ENCODE measurements around the gene ADGRA1.

The ADGRA1 gene

DNA sequence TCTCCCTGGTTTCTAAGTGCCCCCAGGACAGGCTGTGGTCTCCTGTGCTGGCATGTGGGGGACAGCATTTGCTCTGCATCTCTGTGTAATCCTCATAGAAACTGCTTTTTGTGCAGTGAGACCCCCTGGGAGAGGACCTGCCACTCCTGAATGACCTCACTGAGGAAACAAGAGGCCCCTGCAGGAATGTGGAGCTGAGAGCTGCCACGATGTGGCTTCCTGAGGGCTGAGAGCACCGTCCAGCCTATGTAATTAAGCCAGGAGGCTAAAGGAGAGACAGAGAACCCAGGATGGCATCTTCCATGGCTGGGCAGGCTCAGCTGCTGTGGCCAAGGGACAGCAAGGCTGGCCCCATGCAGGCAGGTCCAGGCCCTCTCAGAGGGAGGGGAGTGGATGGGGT is 32.3 kb upstream of the ADGRA1 start:
- TF ChIP-seq TAF1 (IDR thresholded peaks at IDR 0.05; ENCODE audit: low read depth, low read length) (no peak), SPI1 (IDR thresholded peaks at IDR 0.05; ENCODE audit: low read depth, low read length) (no peak), POLR2A (IDR thresholded peaks at IDR 0.05; ENCODE audit: low read depth, low read length) (no peak), POLR2AphosphoS5 (IDR thresholded peaks at IDR 0.05; ENCODE audit: low read depth, low read length) (no peak), POU2F2 (IDR thresholded peaks at IDR 0.05; ENCODE audit: low read depth, low read length) (no peak), PAX5 (IDR thresholded peaks at IDR 0.05; ENCODE audit: insufficient read depth, low read length, severe bottlenecking) (no peak)
- FAIRE-seq (no peak), DNase-seq (ENCODE audit: insufficient read length, low spot score) (no peak)

DNA sequence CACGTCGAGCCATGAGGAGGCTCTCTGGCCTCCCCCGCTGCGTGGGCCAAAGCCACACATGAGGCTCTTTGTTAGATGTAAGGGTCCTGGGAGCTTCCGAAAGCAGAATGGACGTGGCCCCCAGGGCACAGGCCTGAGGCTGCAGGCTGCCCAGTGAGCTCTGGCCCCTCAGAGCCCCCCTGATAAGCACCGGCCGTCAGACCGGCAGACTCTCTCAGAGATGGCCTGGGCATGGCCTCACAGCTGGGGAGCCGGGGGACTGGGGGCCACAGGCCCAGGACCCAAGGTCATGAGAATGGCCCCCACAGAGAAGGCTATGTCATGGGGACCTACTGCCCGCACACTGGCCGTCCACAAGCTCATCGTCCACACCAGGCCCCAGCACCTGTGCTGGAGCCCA is 31.7 kb upstream of the ADGRA1 start:
- FAIRE-seq, result no peak
- TF ChIP-seq SPI1 (IDR thresholded peaks at IDR 0.05; ENCODE audit: low read depth, low read length) (no peak), POLR2AphosphoS5 (IDR thresholded peaks at IDR 0.05; ENCODE audit: low read depth, low read length) (no peak), TAF1 (IDR thresholded peaks at IDR 0.05; ENCODE audit: low read depth, low read length) (no peak), POU2F2 (IDR thresholded peaks at IDR 0.05; ENCODE audit: low read depth, low read length) (no peak), PAX5 (IDR thresholded peaks at IDR 0.05; ENCODE audit: insufficient read depth, low read length, severe bottlenecking) (no peak), POLR2A (IDR thresholded peaks at IDR 0.05; ENCODE audit: low read depth, low read length) (no peak)
- no peak for DNase-seq (ENCODE audit: insufficient read length, low spot score)

DNA sequence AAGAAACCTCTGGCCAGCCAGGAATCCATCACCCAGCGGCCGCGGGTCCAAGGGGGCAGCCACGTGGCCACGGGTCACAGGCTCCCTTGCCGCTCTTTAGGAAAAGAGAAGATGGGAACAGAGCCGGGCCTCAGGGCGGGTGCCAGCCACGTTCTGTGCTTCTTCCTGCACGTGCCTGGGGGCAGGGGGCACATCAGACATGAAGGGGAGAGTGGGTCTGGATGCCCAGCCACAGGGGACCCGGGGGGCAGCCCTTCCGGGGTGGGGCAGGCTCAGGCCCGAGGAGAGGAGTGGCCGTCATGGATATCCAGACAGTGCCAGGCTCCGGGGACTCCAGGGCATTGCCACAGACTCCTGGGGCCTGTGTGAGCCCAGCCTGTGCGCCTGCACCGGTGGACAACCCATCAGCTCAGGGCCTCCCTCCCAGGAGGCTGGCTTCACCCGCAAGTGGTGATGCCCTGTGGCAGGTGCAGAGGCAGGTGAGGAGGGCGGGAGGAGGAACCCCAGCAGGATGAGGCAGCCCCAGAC is 31.0 kb upstream of the ADGRA1 start:
- no peak for TF ChIP-seq SPI1 (IDR thresholded peaks at IDR 0.05; ENCODE audit: low read depth, low read length)
- no peak for TF ChIP-seq POLR2A (IDR thresholded peaks at IDR 0.05; ENCODE audit: low read depth, low read length)
- TF ChIP-seq POLR2AphosphoS5 (IDR thresholded peaks at IDR 0.05; ENCODE audit: low read depth, low read length), result no peak
- TF ChIP-seq POU2F2 (IDR thresholded peaks at IDR 0.05; ENCODE audit: low read depth, low read length), result no peak
- FAIRE-seq (no peak), DNase-seq (ENCODE audit: insufficient read length, low spot score) (no peak)

DNA sequence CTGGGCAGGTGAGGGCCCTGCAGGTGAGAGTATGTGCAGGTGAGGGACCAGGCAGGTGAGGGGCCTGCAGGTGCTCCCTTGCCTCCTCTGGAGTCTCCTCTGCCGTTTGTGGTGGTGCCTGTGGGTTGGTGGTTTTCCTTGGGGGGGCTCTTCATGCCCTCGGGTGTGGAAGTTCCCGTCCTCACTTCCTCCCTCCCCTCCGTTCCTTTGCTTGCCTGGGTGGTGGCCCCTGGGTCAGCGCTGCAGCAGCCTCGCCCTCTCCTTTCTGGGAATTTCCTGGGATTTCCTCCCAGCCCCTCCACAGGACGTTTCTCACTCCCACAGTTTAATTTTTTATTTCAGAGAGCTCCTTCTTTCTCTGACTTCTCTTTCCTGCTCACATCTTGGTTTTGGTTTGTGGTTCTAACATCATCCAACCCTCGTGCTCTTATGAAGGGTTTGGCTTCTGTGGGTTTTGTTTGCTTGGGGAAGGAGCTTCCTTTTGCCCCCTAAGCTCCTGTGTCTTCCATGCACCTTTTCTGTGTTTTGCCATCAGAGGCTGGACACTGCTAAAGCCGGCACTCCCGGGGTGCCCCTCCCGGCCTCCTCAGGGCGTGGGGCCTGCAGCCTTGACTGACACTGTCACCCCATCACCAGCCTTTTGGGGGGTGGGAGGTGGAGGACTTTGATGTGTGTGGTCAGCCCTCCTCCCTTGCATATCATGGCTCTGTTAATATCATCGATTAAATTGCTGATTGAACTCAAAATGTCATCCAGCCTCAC is 29.2 kb upstream of the ADGRA1 start:
- TF ChIP-seq POLR2AphosphoS5 (IDR thresholded peaks at IDR 0.05; ENCODE audit: low read depth, low read length) (no peak), PAX5 (IDR thresholded peaks at IDR 0.05; ENCODE audit: insufficient read depth, low read length, severe bottlenecking) (no peak), POU2F2 (IDR thresholded peaks at IDR 0.05; ENCODE audit: low read depth, low read length) (no peak), POLR2A (IDR thresholded peaks at IDR 0.05; ENCODE audit: low read depth, low read length) (no peak)
- no peak for DNase-seq (ENCODE audit: insufficient read length, low spot score)
- no peak for FAIRE-seq

DNA sequence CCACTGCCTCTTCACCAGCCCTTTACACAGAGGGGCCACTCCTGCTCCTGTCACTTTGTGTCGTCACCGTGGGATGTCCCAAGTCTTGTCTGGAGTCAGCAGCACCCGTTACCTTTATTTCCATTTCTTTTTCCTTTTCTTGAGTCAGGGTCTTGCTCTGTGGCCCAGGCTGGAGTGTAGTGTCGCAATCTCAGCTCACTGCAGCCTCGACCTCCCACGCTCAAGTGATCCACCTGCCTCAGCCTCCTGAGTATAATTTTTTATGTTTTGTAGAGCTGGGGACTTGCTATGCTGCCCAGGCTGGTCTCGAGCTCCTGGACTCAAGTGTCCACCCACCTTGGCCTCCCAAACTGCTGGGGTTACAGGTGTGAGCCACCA is 28.6 kb upstream of the ADGRA1 start:
- FAIRE-seq, result no peak
- no peak for TF ChIP-seq SPI1 (IDR thresholded peaks at IDR 0.05; ENCODE audit: low read depth, low read length)
- TF ChIP-seq POLR2AphosphoS5 (IDR thresholded peaks at IDR 0.05; ENCODE audit: low read depth, low read length), result no peak
- no peak for TF ChIP-seq POU2F2 (IDR thresholded peaks at IDR 0.05; ENCODE audit: low read depth, low read length)
- no peak for TF ChIP-seq PAX5 (IDR thresholded peaks at IDR 0.05; ENCODE audit: insufficient read depth, low read length, severe bottlenecking)
- no peak for TF ChIP-seq POLR2A (IDR thresholded peaks at IDR 0.05; ENCODE audit: low read depth, low read length)
- no peak for TF ChIP-seq TAF1 (IDR thresholded peaks at IDR 0.05; ENCODE audit: low read depth, low read length)

DNA sequence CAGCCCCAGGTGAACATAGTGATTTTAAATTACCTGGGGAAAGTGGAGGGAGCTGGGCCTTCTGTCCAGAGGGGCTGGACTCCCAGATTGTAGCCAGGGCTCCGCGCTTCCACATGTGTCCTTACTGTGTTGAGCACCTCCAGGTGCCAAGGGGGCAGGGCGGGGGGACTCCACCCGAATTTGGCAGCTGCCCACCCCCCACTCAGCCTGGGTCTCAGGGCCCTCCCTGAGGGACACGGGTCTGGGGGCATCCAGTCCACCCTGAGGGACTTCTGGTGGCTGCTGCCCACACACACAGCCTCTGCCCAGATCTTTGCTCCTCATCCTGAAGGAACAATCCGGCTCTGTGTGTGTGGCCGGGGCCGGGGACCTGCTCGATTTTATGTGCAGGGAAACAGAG is 28.2 kb upstream of the ADGRA1 start:
- DNase-seq (ENCODE audit: insufficient read length, low spot score) (no peak), FAIRE-seq (no peak)
- TF ChIP-seq SPI1 (IDR thresholded peaks at IDR 0.05; ENCODE audit: low read depth, low read length), result no peak
- no peak for TF ChIP-seq POLR2AphosphoS5 (IDR thresholded peaks at IDR 0.05; ENCODE audit: low read depth, low read length)

More for the DNA sequence above, 28.6 kb upstream of the ADGRA1 start:
- DNase-seq (ENCODE audit: insufficient read length, low spot score), result no peak

DNA sequence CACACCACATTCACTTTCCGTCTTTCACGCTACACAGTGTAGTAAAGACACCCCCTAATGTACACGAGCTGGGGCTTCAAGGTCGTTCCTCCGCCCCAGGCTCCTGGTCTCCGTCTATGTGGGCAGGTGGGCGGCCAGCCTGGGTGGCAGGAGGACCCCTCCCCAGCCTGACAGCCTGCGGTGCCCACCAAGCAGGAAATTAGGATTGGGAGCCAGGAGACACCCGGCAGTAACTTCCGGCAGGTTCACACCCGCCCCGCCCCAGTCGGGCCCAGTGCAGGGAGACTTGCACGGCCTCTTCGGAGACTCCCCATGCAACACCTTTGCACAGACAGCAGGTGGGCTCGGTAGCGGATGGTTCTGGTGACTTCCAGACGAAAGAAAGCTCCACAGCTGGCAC is 27.7 kb upstream of the ADGRA1 start:
- TF ChIP-seq POU2F2 (IDR thresholded peaks at IDR 0.05; ENCODE audit: low read depth, low read length) (no peak), SPI1 (IDR thresholded peaks at IDR 0.05; ENCODE audit: low read depth, low read length) (no peak), POLR2A (IDR thresholded peaks at IDR 0.05; ENCODE audit: low read depth, low read length) (no peak), POLR2AphosphoS5 (IDR thresholded peaks at IDR 0.05; ENCODE audit: low read depth, low read length) (no peak), PAX5 (IDR thresholded peaks at IDR 0.05; ENCODE audit: insufficient read depth, low read length, severe bottlenecking) (no peak), TAF1 (IDR thresholded peaks at IDR 0.05; ENCODE audit: low read depth, low read length) (no peak)
- FAIRE-seq, result no peak
- no peak for DNase-seq (ENCODE audit: insufficient read length, low spot score)

DNA sequence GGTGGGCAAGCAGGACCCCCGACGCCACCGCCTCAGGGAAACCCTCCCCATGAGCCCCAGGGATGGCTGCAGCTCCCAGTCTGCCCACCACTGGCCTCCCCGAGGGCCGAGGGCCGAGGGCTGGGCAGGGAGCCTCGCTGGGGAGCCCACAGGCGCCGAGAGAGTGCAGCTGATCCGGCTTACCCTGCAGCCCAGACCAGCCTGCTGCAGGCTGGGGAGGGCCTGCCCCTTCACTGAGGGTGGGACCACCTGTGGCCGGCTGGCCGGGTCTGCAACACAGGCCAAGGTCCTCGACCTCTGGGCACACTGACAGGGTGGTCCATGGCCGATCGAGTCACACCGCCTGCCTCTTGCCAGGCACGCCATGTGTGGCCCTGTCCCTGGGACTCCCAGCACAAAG is 27.3 kb upstream of the ADGRA1 start:
- DNase-seq (ENCODE audit: insufficient read length, low spot score) (no peak), FAIRE-seq (no peak)
- TF ChIP-seq PAX5 (IDR thresholded peaks at IDR 0.05; ENCODE audit: insufficient read depth, low read length, severe bottlenecking) (no peak), TAF1 (IDR thresholded peaks at IDR 0.05; ENCODE audit: low read depth, low read length) (no peak), SPI1 (IDR thresholded peaks at IDR 0.05; ENCODE audit: low read depth, low read length) (no peak), POLR2AphosphoS5 (IDR thresholded peaks at IDR 0.05; ENCODE audit: low read depth, low read length) (no peak), POU2F2 (IDR thresholded peaks at IDR 0.05; ENCODE audit: low read depth, low read length) (no peak), POLR2A (IDR thresholded peaks at IDR 0.05; ENCODE audit: low read depth, low read length) (no peak)

DNA sequence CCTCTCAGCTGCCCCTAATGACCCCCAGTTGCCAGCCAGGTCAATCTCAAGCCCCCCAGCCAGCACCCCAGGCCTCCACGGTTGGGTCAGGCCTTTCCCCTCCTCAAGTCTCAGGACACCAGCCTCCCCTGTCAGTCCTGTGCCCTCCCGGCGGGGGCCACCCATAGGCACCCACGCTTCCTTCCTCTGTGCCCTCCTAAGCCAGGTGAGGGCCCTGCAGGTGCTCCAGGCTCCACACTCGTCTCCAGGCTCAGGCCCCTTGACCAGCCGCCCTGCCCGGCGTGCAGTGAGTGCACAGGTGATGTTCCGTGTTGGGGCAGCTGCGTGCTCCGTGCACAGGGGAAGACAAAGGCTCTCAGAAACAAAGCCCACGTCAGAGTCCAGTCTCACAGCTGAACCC is 26.8 kb upstream of the ADGRA1 start:
- DNase-seq (ENCODE audit: insufficient read length, low spot score), result no peak
- TF ChIP-seq SPI1 (IDR thresholded peaks at IDR 0.05; ENCODE audit: low read depth, low read length), result no peak
- TF ChIP-seq POU2F2 (IDR thresholded peaks at IDR 0.05; ENCODE audit: low read depth, low read length), result no peak
- no peak for TF ChIP-seq POLR2AphosphoS5 (IDR thresholded peaks at IDR 0.05; ENCODE audit: low read depth, low read length)
- no peak for TF ChIP-seq POLR2A (IDR thresholded peaks at IDR 0.05; ENCODE audit: low read depth, low read length)
- no peak for TF ChIP-seq PAX5 (IDR thresholded peaks at IDR 0.05; ENCODE audit: insufficient read depth, low read length, severe bottlenecking)
- no peak for TF ChIP-seq TAF1 (IDR thresholded peaks at IDR 0.05; ENCODE audit: low read depth, low read length)
- FAIRE-seq, result no peak
